EL (cell line): ENCODE results near the gene ADD2.

ENCODE experiments used
- DNase-seq: peaks from one replicate; pipeline ENCODE4 v3.0.0-alpha.2; 2016

Gene ADD2

GRCh38 chr2:70779911-70780545, 12.0 kb upstream of the ADD2 start:
- DNase-seq = peak; percentile 38

- DNase-seq = no peak
Observed at GRCh38 chr2:70779491-70779890, 11.5 kb upstream of the ADD2 start.

GRCh38 chr2:70778676-70779075, 10.7 kb upstream of the ADD2 start:
- no peak for DNase-seq

GRCh38 chr2:70777450-70777849, 9.4 kb upstream of the ADD2 start:
- no peak for DNase-seq

- DNase-seq = no peak
Observed at GRCh38 chr2:70776266-70776665, 8.3 kb upstream of the ADD2 start.

- no peak for DNase-seq
Observed at GRCh38 chr2:70775141-70775540, 7.1 kb upstream of the ADD2 start.

GRCh38 chr2:70772486-70773155, 4.6 kb upstream of the ADD2 start:
- no peak for DNase-seq

- DNase-seq = no peak
Observed at GRCh38 chr2:70771446-70771845, 3.4 kb upstream of the ADD2 start.

- no peak for DNase-seq
Observed at GRCh38 chr2:70769450-70769849, 1.4 kb upstream of the ADD2 start.

GRCh38 chr2:70768590-70769085, 638 bp upstream of the ADD2 start:
- no peak for DNase-seq

GRCh38 chr2:70767079-70767698, 811 bp downstream of the ADD2 start:
- no peak for DNase-seq

- no peak for DNase-seq
Observed at GRCh38 chr2:70766357-70767078, 1.5 kb downstream of the ADD2 start.

GRCh38 chr2:70765507-70765906, 2.5 kb downstream of the ADD2 start:
- no peak for DNase-seq

GRCh38 chr2:70759446-70759845, 8.6 kb downstream of the ADD2 start:
- no peak for DNase-seq

GRCh38 chr2:70757966-70758365, 10.0 kb downstream of the ADD2 start:
- DNase-seq = no peak

GRCh38 chr2:70757360-70757759, 10.6 kb downstream of the ADD2 start:
- DNase-seq = no peak

GRCh38 chr2:70756128-70756527, 11.9 kb downstream of the ADD2 start:
- DNase-seq = no peak

GRCh38 chr2:70753902-70754301, 14.1 kb downstream of the ADD2 start:
- no peak for DNase-seq

GRCh38 chr2:70753031-70753430, 15.0 kb downstream of the ADD2 start:
- no peak for DNase-seq

- DNase-seq = no peak
Observed at GRCh38 chr2:70752396-70752795, 15.6 kb downstream of the ADD2 start.

GRCh38 chr2:70751881-70752280, 16.1 kb downstream of the ADD2 start:
- no peak for DNase-seq

- DNase-seq = no peak
Observed at GRCh38 chr2:70750320-70750719, 17.7 kb downstream of the ADD2 start.

- DNase-seq = no peak
Observed at GRCh38 chr2:70748002-70748784, 19.8 kb downstream of the ADD2 start.
